ENCODE data around the gene ENPP3.

DNA sequence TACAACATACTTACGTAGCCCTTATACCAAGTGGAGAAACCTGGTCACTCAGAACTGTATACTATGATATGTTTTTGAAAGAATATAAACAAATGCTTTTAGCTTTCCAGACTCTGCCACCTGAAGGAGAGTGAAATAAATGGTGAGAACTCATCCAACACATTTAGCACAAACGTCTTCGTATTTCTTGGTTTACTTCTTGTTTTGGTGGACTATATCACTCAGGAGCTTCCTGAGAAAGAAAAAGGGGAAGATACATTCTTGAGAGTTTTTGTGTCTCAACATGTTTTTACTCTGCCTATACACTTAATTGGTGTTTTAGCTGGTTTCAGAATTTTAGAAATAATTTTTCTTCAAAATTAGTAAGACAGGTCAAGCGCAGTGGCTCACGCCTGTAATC lies 93.2 kb downstream of the ENPP3 start:
- no peak for TF ChIP-seq EZH2 (IDR thresholded peaks at IDR 0.05; ENCODE audit: borderline replicate concordance, low read depth, low read length, severe bottlenecking)
- TF ChIP-seq, protein P1, sequence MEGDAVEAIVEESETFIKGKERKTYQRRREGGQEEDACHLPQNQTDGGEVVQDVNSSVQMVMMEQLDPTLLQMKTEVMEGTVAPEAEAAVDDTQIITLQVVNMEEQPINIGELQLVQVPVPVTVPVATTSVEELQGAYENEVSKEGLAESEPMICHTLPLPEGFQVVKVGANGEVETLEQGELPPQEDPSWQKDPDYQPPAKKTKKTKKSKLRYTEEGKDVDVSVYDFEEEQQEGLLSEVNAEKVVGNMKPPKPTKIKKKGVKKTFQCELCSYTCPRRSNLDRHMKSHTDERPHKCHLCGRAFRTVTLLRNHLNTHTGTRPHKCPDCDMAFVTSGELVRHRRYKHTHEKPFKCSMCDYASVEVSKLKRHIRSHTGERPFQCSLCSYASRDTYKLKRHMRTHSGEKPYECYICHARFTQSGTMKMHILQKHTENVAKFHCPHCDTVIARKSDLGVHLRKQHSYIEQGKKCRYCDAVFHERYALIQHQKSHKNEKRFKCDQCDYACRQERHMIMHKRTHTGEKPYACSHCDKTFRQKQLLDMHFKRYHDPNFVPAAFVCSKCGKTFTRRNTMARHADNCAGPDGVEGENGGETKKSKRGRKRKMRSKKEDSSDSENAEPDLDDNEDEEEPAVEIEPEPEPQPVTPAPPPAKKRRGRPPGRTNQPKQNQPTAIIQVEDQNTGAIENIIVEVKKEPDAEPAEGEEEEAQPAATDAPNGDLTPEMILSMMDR (IDR thresholded peaks at IDR 0.05; ENCODE audit: borderline replicate concordance, extremely low read depth, low read length, poor library complexity, severe bottlenecking), result no peak

Measured in DND-41 (cell line).